ENCODE measurements around the gene RAP2A.

GRCh38 chr13:97423300-97424045, 10.5 kb upstream of the RAP2A start:
- TF ChIP-seq, protein P1, sequence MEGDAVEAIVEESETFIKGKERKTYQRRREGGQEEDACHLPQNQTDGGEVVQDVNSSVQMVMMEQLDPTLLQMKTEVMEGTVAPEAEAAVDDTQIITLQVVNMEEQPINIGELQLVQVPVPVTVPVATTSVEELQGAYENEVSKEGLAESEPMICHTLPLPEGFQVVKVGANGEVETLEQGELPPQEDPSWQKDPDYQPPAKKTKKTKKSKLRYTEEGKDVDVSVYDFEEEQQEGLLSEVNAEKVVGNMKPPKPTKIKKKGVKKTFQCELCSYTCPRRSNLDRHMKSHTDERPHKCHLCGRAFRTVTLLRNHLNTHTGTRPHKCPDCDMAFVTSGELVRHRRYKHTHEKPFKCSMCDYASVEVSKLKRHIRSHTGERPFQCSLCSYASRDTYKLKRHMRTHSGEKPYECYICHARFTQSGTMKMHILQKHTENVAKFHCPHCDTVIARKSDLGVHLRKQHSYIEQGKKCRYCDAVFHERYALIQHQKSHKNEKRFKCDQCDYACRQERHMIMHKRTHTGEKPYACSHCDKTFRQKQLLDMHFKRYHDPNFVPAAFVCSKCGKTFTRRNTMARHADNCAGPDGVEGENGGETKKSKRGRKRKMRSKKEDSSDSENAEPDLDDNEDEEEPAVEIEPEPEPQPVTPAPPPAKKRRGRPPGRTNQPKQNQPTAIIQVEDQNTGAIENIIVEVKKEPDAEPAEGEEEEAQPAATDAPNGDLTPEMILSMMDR (conservative IDR thresholded peaks at IDR 0.05 in 1 of 2, IDR thresholded peaks at IDR 0.05 in 1 of 2; ENCODE audit: low read depth in 1 of 2, low read length in 2 of 2): no peak
- TF ChIP-seq EZH2 (IDR thresholded peaks at IDR 0.05; ENCODE audit: low read length, missing control alignments): no peak
